CD14-positive monocyte (primary cell): ENCODE data around the gene SCART1. TPM values are rescaled to one million over a fixed set of nuclear protein-coding genes. Genes with fewer than 3 reads are reported as not detected.

Experiments used
- DNase-seq, 3 donors: peaks; one replicate each; pipeline ENCODE4 v3.0.0-alpha.2; 2011 to 2022
- H2AFZ ChIP-seq: 2 replicates; pipeline ENCODE4 v1.6.0; 2012; ENCODE audit warnings: mild to moderate bottlenecking, low read depth, low read length, inconsistent platforms; ENCODE audit not compliant: insufficient read depth, poor library complexity, severe bottlenecking
- H3K27ac ChIP-seq, 2 donors: 1 replicate in 1 of 2; 2 replicates in 1 of 2; pipeline ENCODE4 v1.5.1; 2012 to 2013; ENCODE audit warnings: low read length in 2 of 2, control low read depth in 1 of 2, inconsistent platforms in 1 of 2, low read depth in 1 of 2, mild to moderate bottlenecking in 1 of 2
- H3K27me3 ChIP-seq, 2 donors: one replicate each; pipeline versions ENCODE4 v1.6.0 to v1.6.1; 2011 to 2013; ENCODE audit warnings: low read length in 2 of 2; ENCODE audit not compliant: control insufficient read depth in 2 of 2, insufficient read depth in 2 of 2
- H3K36me3 ChIP-seq, 2 donors: replicated peaks in 1 of 2; 1 replicate in 1 of 2; 2 replicates in 1 of 2; pipeline versions ENCODE4 v1.5.1 to v1.6.1; 2012 to 2013; ENCODE audit warnings: low read length in 2 of 2, control low read depth in 1 of 2, inconsistent platforms in 1 of 2, mild to moderate bottlenecking in 1 of 2; ENCODE audit not compliant: insufficient read depth in 2 of 2, control insufficient read depth in 1 of 2
- H3K4me1 ChIP-seq, 2 donors: 1 replicate in 1 of 2; 2 replicates in 1 of 2; pipeline versions ENCODE4 v1.5.1 to v1.6.1; 2012 to 2013; ENCODE audit warnings: low read length in 2 of 2, control low read depth in 1 of 2, inconsistent platforms in 1 of 2, mild to moderate bottlenecking in 1 of 2, moderate library complexity in 1 of 2; ENCODE audit not compliant: insufficient read depth in 2 of 2, control insufficient read depth in 1 of 2
- H3K4me2 ChIP-seq: replicated peaks from 2 replicates; pipeline ENCODE3; 2012; ENCODE audit warnings: low read length, moderate library complexity, mild to moderate bottlenecking; ENCODE audit not compliant: poor library complexity, severe bottlenecking; ENCODE audit errors: extremely low read depth
- H3K4me3 ChIP-seq, 3 experiments: fragments of 200-600 bp in 1 of 3; sonication (generic) in 1 of 3; replicated peaks in 1 of 3; 1 replicate in 2 of 3; 2 replicates in 1 of 3; pipeline ENCODE4 v1.5.1; 2011 to 2013; ENCODE audit warnings: low read length in 3 of 3, mild to moderate bottlenecking in 3 of 3, control low read depth in 2 of 3, low read depth in 2 of 3, inconsistent platforms in 1 of 3, moderate library complexity in 1 of 3
- H3K79me2 ChIP-seq: 2 replicates; pipeline ENCODE4 v1.6.0; 2012; ENCODE audit warnings: mild to moderate bottlenecking, control low read depth, inconsistent platforms, low read length, moderate library complexity; ENCODE audit not compliant: insufficient read depth
- H3K9ac ChIP-seq: 2 replicates; pipeline ENCODE4 v1.6.0; 2017; ENCODE audit warnings: low read length, mild to moderate bottlenecking; ENCODE audit not compliant: insufficient read depth, poor library complexity, severe bottlenecking
- H3K9me3 ChIP-seq, 2 donors: replicated peaks in 1 of 2; 1 replicate in 1 of 2; 2 replicates in 1 of 2; pipeline versions ENCODE4 v1.5.1 to v1.6.1; 2012 to 2013; ENCODE audit warnings: low read length in 2 of 2, control low read depth in 1 of 2; ENCODE audit not compliant: control insufficient read depth in 1 of 2, insufficient read depth in 1 of 2
- H4K20me1 ChIP-seq: 2 replicates; pipeline ENCODE4 v1.6.0; 2012; ENCODE audit warnings: mild to moderate bottlenecking, low read length, control low read depth, moderate library complexity; ENCODE audit not compliant: insufficient read depth
- H3K27ac Mint-ChIP-seq, 7 donors: one replicate each; pipeline ENCODE4 v1.8.0; 2020; ENCODE audit warnings: mild to moderate bottlenecking in 7 of 7, mixed read lengths in 7 of 7, moderate library complexity in 6 of 7, inconsistent platforms in 2 of 7
- H3K27me3 Mint-ChIP-seq, 3 donors: one replicate each; pipeline ENCODE4 v1.8.0; 2021 to 2022; ENCODE audit warnings: low read depth in 3 of 3, mild to moderate bottlenecking in 3 of 3, mixed read lengths in 3 of 3, moderate library complexity in 3 of 3, inconsistent platforms in 1 of 3
- H3K36me3 Mint-ChIP-seq, 2 donors: one replicate each; pipeline ENCODE4 v1.8.0; 2020; ENCODE audit warnings: mixed read lengths in 2 of 2, inconsistent platforms in 1 of 2, mild to moderate bottlenecking in 1 of 2
- H3K4me1 Mint-ChIP-seq: one replicate; pipeline ENCODE4 v1.8.0; 2020; ENCODE audit warnings: mild to moderate bottlenecking, mixed read lengths
- H3K4me3 Mint-ChIP-seq, 2 donors: one replicate each; pipeline ENCODE4 v1.8.0; 2020; ENCODE audit warnings: mild to moderate bottlenecking in 2 of 2, mixed read lengths in 2 of 2, moderate library complexity in 1 of 2
- H3K9me3 Mint-ChIP-seq, 7 donors: one replicate each; pipeline ENCODE4 v1.8.0; 2020 to 2022; ENCODE audit warnings: mixed read lengths in 7 of 7, mild to moderate bottlenecking in 6 of 7, moderate library complexity in 6 of 7, inconsistent platforms in 2 of 7
- WGBS: methylation state at CpG from one replicate; pipeline ENCODE4 v1.1.5; 2013; ENCODE audit warnings: missing lambda C conversion rate; ENCODE audit not compliant: insufficient coverage; 5-methylcytosine and 5-hydroxymethylcytosine counted together
- intact Hi-C, 2 donors: fragments of 100-400 bp; cut with micrococcal nuclease; formaldehyde crosslinking; loops; one replicate each; pipeline versions ENCODE4 v1.15.0 to v1.15.1; 2023
- polyA minus RNA-seq: library from RNA; depleted of rRNA, polyadenylated mRNA; stranded (reverse); fragments of >200 nt; gene quantifications from 2 replicates; pipeline ENCODE4 v1.2.3, GENCODE V29; 2012
- polyA plus RNA-seq, 3 donors: library from polyadenylated mRNA; depleted of rRNA in 1 of 3; unstranded in 2 of 3; stranded (reverse) in 1 of 3; fragments of 300-500 nt in 2 of 3; fragments of >200 nt in 1 of 3; fragmentation: Illumina TruSeq in 2 of 3; gene quantifications; 1 replicate in 2 of 3; 2 replicates in 1 of 3; pipeline ENCODE4 v1.2.3, GENCODE V29; 2012 to 2021
- total RNA-seq, 12 experiments: library from RNA in 1 of 12; stranded (reverse) in 1 of 12; fragments of 120-200 nt in 1 of 12; gene quantifications; one replicate each; pipeline ENCODE4 v1.2.4 and lab custom pipeline; 2013 to 2026; ENCODE audit warnings: mixed read lengths in 6 of 12, inconsistent platforms in 1 of 12
- TF ChIP-seq, protein P1 (sequence below): fragments of 200-600 bp; IDR thresholded peaks from one replicate; pipeline ENCODE4 v1.8.0; 2022; ENCODE audit warnings: antibody characterized with exemption, mild to moderate bottlenecking

SCART1 gene
- total RNA-seq (2013): 0.23 TPM
- polyA plus RNA-seq: 1 to 10 TPM in 1 of 3 donors, not detected in 2; 1.1 TPM
- polyA minus RNA-seq: 0.28 and 0.40 TPM in 2 replicates
- 0.17 to 1.1 (median 0.42) reads per million in 11 experiments for total RNA-seq (lab: John Stamatoyannopoulos, UW)

DNA sequence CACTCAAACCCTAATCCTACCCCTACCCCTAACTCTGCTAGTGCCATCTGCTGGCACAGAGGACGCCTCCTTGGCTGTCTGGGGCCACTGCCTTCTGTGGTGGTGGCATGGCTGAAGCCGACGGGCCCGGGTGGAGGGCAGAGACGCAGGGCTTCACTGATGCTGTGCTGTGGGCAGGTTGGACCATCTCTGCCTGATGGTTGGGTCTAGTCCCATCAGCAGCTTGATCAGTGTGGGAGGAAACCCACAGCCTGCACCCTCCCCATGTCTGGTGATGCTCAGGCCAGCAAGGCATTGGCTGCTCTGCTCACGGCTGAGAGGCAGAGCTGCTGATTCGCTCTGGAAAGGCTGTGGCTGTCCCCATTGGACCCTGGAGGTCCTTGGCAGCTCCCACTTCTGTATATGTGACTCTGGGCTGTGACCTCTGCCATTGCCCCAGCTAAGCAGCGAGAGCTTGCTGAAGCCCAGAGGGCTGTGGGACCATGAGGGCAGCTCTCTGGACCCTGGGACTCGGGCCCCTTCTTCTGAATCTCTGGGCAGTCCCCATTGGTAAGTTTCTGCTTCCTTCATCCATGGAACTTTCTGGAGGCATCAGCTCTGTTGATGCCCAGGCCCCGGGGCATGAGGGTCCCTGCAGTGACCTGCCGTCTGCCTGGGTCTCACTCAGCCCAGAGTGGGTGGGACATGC, at the start of gene SCART1:
Gene SCART1, plus strand, starts transcription at position 430 of the 688 bp plus-strand sequence. Its CDS starts 53 bp downstream, at position 483.
- no peak within 1 kb of the TSS for H2AFZ ChIP-seq
- H3K79me2 ChIP-seq: no peaks in the 10 kb centered on the region
- H3K27ac ChIP-seq: no peak within 1 kb of the TSS
- H3K9me3 Mint-ChIP-seq: peaks cover 2 to 10% (median 9%) of the 10 kb centered on the region in 7 donors
- no peaks in the 10 kb centered on the region for H3K4me1 ChIP-seq
- H3K4me1 Mint-ChIP-seq: no peaks in the 10 kb centered on the region
- 94% methylated on average over 11 of the region's 11 CpGs for WGBS
- TF ChIP-seq, protein P1, sequence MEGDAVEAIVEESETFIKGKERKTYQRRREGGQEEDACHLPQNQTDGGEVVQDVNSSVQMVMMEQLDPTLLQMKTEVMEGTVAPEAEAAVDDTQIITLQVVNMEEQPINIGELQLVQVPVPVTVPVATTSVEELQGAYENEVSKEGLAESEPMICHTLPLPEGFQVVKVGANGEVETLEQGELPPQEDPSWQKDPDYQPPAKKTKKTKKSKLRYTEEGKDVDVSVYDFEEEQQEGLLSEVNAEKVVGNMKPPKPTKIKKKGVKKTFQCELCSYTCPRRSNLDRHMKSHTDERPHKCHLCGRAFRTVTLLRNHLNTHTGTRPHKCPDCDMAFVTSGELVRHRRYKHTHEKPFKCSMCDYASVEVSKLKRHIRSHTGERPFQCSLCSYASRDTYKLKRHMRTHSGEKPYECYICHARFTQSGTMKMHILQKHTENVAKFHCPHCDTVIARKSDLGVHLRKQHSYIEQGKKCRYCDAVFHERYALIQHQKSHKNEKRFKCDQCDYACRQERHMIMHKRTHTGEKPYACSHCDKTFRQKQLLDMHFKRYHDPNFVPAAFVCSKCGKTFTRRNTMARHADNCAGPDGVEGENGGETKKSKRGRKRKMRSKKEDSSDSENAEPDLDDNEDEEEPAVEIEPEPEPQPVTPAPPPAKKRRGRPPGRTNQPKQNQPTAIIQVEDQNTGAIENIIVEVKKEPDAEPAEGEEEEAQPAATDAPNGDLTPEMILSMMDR: no peak
- peaks cover 0 to 2% of the 10 kb centered on the region in 2 donors for H3K27me3 ChIP-seq
- no peak within 1 kb of the TSS for H3K4me2 ChIP-seq
- no peak within 1 kb of the TSS for H3K4me3 ChIP-seq
- H3K9ac ChIP-seq: no peak within 1 kb of the TSS
- peaks cover 3 to 9% of the 10 kb centered on the region in 2 donors for H3K9me3 ChIP-seq
- intact Hi-C loops: no loop called here
- H3K36me3 Mint-ChIP-seq: no peaks in the 10 kb centered on the region
- no peak for DNase-seq
- H3K36me3 ChIP-seq: no peaks in the 10 kb centered on the region
- no peak within 1 kb of the TSS for H3K27ac Mint-ChIP-seq
- no peak within 1 kb of the TSS for H3K4me3 Mint-ChIP-seq
- H4K20me1 ChIP-seq: no peaks in the 10 kb centered on the region
- peaks cover 0 to 4% (median 4%) of the 10 kb centered on the region in 3 donors for H3K27me3 Mint-ChIP-seq

DNA sequence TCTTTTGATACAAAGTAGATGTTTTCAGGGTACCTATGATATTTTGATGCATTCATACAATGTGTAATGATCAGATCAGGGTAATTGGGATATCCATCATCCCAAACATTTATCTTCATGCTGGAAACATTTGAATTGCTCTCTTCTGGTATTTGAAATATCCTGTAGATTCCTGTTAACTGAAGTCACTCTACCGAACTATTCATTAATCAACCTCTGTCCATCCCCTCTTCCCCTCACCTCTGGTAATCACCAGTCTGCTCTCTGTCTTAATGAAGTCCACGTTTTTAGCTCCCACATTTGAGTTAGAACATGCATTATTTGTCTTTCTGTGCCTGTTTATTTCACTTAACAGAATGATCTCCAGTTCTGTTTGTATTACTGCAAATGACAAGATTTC, 48.5 kb upstream of the SCART1 start:
- TF ChIP-seq, protein P1: no peak
- intact Hi-C loops: no loop called here
- H3K4me1 ChIP-seq: no peaks in the 10 kb centered on the region
- DNase-seq: no peak
- H3K4me3 ChIP-seq: no peak overlapping the region
- 100% methylated on average over 1 of the region's 2 CpGs for WGBS
- no peak overlapping the region for H3K9ac ChIP-seq
- H3K4me2 ChIP-seq: no peak overlapping the region
- peaks cover 40 to 95% of the 10 kb centered on the region in 2 donors for H3K36me3 ChIP-seq
- Mint-ChIP-seq H3K4me1 (peaks cover 1% of the 10 kb centered on the region), H3K27ac (no peak overlapping the region), H3K9me3 (peaks cover 5 to 13% (median 7%) of the 10 kb centered on the region in 7 donors), H3K36me3 (peaks cover 77 to 93% of the 10 kb centered on the region in 2 donors), H3K4me3 (no peak overlapping the region), H3K27me3 (no peaks in the 10 kb centered on the region)
- no peak overlapping the region for H3K27ac ChIP-seq
- no peaks in the 10 kb centered on the region for H4K20me1 ChIP-seq
- no peaks in the 10 kb centered on the region for H3K27me3 ChIP-seq
- H3K79me2 ChIP-seq: peaks cover 7% of the 10 kb centered on the region
- peaks cover 2 to 4% of the 10 kb centered on the region in 2 donors for H3K9me3 ChIP-seq
- no peak overlapping the region for H2AFZ ChIP-seq
